ENCODE data around the gene GCN1. TPM values are rescaled to one million over a fixed set of nuclear protein-coding genes. Genes with fewer than 3 reads are reported as not detected.

The GCN1 gene
- polyA plus RNA-seq, 10 donors: 32.7 to 50.4 (median 39.9) TPM

DNA sequence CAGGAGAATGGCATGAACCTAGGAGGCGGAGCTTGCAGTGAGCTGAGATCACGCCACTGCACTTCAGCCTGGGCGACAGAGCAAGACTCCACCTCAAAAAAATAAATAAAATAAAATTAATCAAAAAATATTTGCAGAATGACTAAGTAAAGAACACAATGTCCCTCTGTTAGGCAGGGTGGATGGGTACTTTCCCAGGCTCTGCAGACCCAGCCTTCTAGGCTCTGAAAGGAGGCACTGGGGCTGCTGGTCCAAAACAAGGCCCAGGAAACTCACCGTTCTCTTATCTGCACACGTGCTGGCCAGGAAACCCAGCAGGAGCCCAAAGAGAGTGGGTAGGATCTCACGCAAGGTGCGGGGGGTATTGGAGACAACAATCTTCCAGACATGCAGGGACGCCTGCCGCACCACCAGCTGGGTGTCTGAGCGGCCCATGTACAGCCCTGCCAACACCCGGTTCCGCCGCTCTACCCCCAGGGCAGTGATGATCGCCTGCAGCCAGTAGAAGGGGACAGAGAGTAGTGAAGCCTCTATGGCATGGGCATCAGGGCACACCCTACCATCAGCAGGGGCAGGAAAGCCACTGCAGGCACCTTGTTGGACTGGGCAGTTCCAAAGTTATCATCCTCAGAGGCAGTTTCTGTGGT lies 52.2 kb downstream of the GCN1 start:
- DNase-seq: no peak

DNA sequence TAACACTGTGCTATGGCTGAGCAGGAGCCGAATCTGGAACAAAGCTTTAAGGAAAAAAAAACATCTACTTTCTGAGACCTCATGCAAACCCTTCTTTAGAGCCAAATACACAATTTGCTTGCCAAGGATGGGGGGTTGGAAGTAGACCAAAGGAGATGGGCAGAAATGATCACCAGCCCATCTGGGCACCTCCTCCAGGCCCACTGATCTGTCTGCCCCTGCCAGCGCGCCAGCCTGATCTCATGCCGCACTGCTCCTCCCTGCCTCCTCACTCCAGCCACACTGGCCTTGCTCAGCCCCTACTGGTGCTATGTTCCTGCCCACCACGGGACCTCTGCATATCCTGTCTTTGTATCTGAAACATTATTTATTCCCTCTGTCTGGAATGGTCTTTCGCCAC lies 53.2 kb downstream of the GCN1 start:
- DNase-seq: no peak

DNA sequence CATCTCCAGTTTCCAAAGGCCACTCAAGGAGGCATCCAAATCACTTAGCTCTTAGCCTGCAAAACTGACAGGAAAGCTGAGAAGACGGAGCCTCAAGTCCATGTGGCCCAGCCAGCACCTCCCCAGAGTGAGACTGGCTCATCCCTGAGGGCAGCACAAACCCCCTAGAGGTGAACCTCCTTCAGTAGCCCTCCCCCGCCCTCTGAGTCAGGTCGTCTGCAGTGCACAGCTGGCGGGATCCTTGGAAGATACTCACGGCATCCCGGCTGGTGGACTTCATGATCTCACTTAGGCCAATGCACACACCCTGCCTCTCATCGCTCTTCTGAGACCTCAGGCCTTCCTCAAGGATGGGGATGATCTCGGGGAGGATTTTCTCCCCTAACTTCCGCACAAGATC lies 53.9 kb downstream of the GCN1 start:
- no peak for DNase-seq

DNA sequence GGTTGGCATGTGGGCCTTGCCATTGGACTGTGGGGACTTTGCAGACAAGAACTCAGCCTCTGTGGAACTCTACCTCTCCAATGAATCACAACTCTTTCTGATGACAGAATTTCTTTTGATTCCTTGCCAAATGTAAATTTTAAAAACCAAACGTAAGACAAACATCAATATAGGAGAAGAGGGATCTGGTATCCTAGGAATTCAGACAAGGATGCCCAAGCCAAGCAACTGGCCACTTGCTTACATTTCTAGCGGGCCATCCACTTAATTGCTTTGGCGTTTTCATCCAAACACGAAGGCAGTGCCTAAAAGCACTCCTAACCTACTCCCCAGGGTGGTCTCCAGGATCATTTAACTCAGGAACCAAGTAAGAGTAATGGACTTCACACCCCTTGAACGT lies 54.6 kb downstream of the GCN1 start:
- DNase-seq: no peak

DNA sequence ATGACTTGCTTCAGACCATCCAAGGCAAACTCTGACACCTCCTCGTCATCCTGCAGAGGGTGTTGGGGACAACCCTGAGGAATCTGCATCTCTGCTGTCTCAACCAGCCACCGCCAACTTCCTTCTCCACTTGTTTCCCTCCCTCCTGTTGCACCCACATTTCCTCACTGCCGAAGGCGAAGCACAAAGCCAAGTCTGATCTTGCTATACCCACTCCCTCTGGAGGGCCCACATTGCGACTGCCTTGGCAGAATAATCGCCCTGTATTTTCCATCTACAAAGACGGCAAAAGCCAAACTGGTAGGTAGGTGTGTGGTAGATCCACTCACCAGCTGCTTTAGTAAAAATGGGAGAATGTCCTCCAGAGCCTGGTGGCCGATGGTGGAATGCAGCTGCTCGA lies 56.1 kb downstream of the GCN1 start:
- DNase-seq: no peak

DNA sequence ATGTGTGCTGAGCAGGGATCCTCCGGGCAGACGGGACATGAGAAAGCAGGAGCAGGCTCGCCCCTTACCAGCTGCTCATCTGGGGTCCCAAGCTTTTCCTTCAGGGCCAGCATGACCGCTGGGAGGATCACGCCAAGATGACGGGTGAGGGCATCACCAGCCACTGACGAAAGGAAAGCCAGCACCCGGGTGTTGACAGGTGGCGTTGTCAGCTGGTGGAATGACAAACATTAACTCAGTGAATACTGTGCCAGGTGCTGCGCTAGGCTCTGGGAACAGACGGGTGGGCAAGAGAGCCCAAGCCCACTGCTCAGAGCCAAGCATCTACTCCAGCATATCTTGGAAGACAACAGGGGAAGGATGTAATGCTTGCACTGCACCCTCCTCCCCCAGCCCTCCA lies 56.7 kb downstream of the GCN1 start:
- no peak for DNase-seq

DNA sequence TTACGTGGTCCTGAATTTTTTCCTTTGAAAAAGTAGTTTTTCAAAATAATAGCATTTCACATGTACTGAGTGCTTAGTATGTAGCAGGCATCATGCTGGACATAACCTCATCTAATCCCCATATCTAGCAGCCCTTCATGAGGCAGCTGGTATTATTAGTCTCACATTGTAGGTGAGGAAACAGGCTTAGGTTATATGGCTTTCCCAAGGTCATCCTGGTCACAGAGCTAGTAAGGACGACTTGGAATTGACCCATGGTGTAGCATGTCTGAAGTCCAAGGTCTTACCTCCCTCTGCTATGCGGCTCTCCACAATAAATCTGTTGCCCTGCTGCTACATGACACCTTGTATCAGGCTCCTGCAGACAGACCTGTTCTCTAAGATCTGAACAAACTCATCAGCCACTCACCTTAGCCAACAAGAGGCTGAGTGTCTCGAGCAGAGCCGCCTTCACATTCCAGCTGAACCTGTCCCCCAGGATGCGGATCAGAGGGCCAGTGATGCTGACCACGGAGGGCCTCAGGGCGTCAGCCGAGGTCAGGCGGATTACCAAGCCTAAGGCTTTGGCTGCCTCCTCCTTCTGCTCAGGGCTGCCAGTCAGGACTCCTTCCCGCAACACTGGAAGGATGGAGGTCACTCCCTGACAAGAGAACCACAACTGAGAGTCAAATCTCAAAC lies 58.3 kb downstream of the GCN1 start:
- no peak for DNase-seq

DNA sequence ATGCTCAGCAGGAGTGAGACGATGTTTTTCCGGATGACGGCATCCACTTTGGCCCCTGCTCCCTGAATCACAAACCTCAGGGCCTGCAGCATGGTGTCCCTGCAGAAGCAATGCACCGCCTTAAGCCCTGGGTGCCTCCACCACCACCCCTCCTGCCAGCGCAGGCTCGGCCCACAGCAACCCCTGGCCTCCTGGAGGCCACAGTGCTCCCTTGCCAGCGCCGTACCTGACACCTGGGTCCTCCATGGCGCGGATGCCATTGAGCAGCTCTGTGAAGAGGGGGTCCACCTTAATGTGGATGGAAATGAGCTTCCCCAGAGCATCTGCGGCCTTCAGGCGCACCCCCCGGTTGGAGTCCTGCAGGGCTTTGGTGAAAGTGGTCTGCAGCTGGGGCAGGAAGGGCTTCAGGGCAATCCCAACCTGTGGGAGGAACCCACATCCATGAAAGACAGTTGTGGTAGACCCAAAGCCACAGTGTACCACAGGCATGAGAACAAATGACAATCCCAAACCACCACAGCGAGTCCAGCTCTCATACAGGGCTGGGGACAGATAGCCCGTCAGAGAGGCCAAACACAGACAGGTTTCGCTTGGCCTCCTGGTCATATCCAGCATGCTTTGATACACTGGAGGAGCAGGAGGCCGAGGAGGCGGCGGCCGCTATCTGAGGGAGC lies 60.1 kb downstream of the GCN1 start:
- DNase-seq: no peak

DNA sequence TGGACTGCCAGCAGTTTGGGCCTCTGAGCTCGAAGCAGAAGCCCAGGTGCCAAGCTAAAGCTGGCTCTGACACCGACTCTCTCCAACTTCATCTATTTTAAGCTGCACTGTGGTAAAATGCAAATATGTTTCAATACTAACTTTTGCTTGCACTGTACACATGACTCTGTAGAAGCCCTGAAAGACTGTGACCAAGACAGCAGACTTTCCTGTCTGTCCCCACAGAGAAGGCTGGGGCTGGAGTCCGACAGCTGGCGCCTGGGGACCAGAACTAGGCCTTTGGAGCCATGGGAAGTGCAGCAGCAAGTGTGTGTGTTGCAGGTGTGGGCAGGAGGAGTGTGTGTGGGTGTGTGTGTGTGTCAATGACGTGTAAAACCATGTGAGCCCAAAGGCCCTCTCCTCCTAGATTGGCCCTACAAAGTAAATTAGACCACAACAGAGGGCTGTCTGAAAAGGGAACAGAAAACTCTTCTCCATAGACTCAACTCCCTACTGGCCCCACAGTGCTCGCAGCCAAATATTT lies 61.6 kb downstream of the GCN1 start:
- no peak for DNase-seq

DNA sequence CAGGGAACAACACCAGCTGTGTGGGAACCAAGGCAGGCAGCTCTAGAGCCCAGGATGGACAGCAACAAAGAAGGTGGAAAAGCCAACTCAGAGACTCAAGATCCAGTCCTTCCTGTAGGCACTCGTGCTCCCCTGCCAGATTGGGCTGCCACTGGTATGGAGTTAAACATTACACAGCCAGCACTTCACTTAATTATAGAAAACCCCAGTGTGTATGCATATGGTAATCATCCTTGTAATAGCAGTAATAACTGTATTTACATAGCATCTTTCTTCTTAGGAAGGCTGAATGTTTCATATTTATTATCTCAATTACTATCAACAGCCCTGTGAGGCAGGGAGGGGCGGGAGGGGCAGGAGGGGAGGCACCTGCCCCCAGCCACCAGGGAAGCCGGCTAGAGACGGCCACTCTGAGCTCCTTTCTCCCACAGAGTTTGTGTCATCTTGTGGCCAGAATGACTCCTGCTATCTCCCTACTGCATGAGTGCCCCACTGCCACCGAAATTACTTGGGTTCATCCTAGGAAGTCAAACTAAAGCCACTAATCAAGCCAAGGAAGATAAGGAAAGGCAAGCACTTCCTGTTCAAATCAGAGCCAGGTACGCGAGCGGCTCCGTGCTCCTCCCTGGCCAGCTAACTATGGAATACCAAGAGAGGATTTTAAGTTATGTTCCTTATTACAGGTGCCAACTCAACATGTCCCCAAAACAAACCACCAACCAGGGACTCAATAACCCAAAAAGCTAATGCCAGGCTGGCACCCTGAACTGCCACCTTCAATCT lies 62.3 kb downstream of the GCN1 start:
- no peak for DNase-seq

DNA sequence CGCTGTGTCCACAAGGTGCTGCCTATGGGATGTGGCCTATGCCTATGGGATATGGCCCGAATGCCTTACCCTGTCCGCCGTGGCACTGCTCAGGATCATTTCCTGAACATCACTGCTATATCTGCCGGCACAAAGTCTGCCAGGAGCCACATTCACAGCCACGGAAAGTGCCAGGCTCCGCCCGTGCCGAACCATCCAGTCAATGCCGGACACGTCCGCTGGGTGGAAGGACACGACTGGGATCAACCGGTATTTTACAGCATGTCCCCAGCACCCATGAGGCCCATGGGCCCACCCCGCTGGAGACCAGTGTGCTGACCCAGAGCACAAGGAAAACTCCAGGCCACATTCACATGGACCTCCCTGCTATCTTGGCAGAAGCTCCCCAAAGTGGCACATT lies 63.4 kb downstream of the GCN1 start:
- no peak for DNase-seq

DNA sequence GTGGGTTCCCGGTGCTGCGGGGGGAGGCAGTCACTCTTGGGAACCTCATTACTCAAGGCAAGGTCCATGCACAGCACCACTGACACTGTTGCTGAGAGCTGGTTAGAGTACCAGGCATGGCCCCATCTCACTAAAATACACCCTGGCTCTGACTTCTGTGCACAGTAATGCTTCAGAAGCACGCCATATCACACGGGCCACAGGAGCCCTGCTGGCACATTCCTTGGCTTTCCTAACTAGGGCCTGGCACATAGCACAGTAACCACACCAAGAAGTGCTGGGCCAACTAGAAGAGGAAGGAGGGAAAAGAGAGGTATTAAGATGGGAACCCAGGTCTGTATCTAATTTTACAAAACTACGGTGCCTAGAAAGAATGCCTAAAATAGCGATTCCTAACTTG lies 64.5 kb downstream of the GCN1 start:
- DNase-seq: no peak

DNA sequence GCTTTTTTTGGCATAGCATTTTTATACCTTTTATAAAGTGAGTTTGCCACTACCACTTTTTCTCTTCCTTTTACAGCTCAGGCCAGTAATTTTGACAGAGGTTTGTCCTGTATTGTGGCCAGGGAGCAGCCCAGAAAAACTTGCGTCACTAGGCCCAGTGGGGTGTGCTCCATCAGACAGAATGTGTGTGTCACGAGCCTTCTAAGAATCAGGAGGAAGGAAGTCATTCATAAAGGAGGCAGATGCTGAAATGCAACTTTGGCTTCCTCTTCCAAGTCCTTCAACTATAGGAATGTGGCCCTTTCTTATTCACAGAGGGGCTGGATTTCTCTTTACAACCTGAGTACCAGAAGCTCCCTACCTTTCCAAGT lies 67.9 kb downstream of the GCN1 start:
- peak in 2 of 3 donors; percentile 23 to 52 for DNase-seq

DNA sequence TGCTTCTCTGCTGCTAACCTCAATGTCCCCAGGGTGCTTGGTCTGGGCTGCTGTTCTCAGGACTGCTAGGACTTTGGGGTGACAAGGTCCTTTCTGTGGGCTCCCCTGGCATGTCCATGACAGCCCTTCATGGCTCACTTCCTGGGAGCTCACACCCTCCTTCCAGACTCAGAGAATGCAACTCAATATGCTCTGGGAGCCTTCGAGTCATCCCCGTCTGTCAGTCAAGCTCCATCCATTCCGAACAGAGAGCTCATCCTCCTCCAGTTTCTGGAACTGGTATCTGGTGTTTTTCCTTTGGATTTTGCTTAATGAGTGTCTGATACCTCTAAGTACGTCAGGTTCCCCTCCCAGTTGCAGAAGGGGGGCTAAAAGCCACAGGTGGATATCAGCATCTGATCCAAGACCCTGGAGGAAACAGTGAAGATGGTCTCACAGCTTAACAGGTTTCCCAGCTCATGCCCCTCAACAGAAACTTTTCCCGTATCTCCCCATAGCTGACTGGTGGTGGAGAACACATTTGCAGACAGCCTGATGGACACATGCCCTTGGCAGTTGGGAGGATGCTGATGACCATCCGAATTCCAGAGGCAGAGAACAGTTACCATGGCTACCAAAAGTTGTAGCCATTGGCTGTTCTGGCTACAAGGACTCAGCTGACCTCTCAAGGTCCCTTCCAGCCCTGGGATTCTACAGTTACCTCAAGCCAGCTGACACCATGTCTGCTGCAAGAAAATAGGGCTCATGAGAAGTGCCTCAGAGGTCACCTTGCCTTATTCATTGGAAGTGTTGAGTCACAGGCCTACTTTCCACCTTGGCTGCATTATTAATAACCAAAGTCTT lies 68.5 kb downstream of the GCN1 start:
- DNase-seq: no peak

DNA sequence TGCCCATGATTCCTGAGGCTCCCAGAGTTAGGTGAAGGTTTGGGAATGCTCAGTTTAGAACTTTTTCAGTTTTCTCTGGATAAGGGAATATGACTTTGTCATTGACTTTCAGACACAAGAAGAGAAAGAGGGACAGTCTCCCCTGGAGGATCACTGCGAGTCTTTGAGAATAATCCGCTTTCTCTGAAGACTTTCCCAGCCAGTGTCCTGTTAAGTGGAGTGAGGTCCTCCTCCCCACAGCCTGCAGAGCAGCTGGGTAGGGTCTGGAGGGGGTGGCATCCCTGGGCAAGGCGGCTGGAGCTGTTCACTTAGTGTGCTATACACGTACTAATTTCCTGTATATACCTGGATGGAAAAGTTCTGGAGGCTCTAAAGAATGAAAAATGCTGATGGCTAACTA lies 69.5 kb downstream of the GCN1 start:
- no peak for DNase-seq

DNA sequence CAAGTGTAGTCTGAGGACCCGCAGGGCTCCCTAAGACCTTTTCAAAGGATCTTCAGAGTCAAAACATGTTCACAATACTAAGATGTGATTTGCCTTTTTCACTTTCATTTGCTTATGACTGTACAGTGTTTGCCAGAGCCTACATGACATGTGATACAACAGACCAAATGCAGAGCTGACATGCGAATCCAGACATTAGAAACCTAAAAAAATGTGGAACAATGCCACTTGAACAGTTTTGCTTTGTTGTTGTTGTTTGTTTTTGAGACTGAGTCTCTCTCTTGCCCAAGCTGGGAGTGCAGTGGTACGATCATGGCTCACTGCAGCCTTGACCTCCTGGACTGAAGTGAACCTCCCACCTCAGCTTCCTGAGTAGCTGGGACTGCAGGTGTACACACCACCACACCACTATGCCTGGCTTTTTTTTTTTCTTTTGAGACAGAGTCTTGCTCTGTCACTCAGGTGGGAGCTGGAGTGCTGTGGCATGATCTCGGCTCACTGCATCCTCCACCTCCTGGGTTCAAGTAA lies 72.7 kb downstream of the GCN1 start:
- DNase-seq: no peak

DNA sequence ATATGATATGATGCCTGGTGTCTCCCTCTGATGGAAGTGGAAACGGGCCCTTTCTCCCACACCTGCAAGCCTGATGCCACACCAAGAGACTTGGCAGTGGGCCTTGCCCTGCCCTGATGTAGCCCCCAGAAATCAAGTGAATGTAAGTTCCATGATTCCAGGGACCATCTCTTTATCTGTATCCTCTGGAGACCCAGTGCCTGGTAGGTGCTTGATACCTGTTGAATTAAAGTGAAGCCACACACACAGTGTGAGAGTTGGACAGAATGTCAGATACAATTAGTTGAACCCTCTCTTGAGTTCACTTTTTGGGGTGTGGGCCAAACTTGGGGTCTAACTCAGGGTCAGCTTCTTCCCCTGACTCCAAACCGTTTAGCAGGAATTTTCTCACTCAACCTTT lies 73.2 kb downstream of the GCN1 start:
- DNase-seq: no peak

DNA sequence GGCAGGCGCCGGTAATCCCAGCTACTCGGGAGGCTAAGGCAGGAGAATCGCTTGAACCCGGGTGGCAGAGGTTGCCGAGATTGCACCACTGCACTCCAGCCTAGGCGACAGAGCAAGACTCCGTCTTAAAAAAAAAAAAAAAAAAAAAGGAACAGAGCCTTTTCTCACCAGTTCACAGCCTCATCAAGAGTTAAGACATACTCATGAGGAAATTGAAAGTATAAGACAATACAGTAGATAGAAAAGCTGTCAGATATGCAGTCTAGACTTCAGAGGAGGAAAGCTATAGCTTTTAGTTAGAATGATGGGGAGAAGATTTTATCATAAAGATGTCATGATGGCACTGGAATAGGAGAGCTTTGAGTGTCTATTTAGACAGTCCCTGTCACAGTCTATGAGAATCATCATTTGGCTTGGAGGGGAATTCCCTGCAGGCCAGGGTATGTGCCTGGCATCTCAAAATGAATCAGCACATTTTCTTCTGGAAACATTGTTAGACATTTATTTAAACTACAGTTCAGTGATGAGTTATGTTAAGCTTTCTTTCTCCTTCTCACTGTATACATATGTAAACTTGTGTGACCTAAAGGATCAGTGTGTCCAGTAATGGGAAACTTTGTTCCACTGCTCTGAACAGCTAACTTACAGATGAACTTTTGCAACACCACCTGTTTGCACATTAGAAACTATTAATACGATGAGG lies 75.1 kb downstream of the GCN1 start:
- DNase-seq: no peak

DNA sequence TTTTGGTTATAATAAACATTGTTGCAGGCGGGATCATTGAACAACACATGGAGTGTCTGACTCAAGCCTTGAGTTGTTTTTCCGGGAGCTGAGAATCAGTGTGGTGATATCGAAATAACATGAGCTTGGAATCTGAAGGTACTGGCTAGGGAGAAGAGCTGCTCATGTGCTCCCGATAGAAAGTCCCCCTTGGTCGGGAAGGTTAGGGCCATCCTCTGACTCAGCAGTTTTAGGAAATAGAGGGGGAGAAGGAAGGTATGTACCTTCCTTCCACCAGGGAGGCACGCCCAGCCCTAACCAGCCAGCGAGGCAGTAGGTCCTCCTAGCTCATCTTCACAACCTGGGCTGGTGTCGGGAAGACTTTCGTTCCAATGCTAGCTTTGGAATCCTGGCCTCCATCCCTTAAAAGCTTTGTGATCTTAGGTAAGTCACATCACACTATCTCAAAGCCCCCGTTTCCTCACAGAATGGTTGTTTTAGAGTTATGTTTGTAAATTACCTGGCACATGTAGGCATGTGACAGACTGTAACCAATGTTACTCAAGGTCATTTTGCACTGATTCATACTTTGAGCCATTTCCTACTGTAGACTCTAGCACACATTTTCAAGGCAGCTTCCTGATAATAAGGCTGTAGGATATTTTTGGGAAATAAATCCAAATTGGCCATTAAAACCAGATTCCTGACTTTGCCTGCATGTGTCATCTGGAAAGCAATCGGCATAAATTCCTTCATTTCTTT lies 76.0 kb downstream of the GCN1 start:
- no peak for DNase-seq

DNA sequence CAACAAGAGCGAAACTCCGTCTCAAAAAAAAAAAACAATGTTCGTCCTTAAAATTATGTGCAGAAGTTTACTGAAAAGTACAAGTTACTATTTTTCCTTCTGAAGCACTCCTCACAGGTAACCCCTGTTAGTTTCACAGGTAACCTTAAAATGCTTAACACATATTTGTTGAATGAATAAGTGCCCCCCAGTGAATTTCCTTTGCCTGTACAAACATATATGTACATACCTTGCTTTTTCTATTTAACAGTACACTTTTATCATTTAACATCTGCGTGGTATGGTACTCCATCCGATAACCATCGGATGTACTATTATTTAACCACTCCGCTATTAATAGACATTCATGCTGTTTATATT lies 76.6 kb downstream of the GCN1 start:
- DNase-seq: no peak
